GM19043 (cell line): Measurements from ENCODE around the gene SEMA5A.

Experiments
- ATAC-seq: cut with Tn5 transposase; IDR thresholded peaks from one replicate; pipeline ENCODE4 v1.9.1; 2021; ENCODE audit warnings: low read depth; ENCODE audit not compliant: unreplicated experiment

The SEMA5A gene

GRCh38 chr5:9479990-9480389 is 65.9 kb downstream of the SEMA5A start:
- ATAC-seq = no peak

DNA sequence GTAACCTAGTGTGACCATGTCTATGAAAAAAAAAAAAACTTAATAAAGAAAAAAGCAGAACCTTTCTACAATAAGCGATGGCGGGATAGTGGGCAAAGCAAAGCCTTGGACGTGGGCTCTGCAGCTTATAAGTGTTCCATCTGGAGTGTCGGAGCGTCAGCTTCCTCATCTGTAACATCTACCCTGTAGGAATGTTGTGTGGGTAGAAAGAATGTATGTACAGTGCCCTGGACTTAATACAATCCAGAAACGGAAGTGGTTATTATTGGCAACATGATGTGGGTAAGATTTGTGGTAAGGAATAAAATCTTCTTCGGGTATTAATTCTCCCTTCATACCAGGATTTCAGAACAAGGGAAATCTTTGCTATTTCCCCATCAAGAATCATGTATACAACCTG is 66.5 kb downstream of the SEMA5A start:
- ATAC-seq = no peak

DNA sequence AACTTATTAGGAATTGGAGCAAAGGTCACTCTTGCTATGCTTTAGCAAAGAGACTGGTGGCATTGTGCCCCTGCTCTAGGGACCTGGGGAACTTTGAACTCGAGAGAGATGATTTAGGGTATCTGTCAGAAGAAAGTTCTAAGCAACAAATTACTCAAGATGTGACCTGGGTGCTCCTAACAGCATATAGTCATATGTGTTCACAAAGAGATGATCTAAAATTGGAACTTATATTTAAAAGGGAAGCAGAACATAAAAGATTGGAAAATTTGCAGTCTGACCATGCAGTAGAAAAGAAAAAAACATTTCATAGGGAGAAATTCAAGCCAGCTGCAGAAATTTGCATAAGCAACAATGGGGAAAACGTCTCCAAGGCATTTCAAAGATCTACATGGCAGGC is 68.3 kb downstream of the SEMA5A start:
- ATAC-seq = no peak

GRCh38 chr5:9474219-9475002 is 71.5 kb downstream of the SEMA5A start:
- no peak for ATAC-seq

DNA sequence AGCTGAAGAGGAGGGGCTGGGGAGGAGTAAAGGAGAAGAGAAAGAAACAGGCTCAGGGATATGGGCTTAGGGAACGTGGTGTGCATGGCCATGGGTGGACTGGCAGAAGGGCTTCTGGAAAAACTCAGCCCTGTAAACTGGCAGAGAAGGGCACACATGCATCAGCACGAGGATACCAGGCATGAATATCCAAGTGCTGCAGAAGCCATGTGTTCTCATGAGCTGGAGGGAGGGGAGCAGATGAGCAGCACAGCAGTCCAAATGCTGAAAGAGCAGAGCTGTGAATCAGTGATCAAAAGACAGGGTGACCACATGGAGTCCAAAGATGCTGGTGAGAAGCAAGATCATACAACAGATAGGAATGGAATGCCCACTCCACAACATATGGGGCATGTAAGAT is 72.3 kb downstream of the SEMA5A start:
- ATAC-seq = no peak

- ATAC-seq = no peak
Measured at GRCh38 chr5:9470410-9470809, 75.5 kb downstream of the SEMA5A start.

DNA sequence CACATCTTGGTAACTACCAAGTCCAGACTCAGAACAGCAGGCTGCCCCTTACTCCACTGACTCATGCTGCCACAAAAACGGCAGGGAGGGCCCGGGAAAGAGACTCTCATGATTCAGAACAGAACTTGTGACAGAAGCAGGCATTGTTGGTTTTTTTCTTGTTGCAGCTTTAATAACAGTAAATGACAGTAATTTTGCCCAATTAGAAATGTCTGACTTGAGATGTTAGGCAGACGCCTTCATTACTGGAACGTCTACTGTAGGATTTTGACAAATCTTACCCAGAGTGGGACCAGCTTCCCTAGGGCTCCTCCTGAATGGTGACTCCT is 77.9 kb downstream of the SEMA5A start:
- no peak for ATAC-seq

DNA sequence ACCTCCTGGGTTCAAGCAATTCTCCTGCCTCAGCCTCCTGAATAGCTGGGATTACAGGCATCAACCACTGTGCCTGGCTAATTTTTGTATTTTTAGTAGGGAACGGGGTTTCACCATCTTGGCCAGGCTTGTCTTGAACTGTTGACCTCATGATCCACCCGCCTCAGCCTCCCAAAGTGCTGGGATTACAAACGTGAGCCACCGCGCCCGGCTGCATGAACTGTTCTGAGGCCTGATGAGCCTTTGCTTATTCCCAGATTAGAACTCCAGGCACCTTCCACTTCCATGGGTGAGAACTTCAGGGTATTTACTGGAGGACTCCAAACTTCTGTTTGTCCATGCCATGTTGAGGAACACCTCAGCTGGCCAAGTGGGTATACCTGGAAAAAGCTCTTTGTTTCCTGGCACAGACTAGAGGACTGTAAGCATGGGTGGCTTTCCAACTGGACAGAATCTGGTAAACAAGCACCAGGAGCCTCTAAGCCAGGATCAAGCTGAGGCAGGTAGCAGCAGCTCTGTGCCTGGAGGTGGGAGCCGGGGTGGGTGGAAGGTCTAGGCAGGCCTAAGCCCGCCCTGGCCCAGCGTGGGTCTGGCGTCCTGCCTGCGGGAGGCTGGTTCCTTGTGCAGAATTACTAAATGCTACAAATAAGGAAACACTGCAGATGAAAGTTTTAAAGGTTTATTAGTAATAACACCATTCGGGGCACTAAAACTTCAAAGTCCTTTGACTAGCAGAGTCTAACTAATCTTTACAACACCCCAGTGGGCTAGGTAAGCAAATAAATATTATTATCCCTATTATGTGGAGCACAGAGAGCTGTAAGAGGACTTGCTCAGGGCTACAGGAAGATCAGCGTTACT is 78.4 kb downstream of the SEMA5A start:
- ATAC-seq = no peak

GRCh38 chr5:9466697-9467096 is 79.2 kb downstream of the SEMA5A start:
- ATAC-seq = no peak

GRCh38 chr5:9464478-9464877 is 81.4 kb downstream of the SEMA5A start:
- no peak for ATAC-seq

DNA sequence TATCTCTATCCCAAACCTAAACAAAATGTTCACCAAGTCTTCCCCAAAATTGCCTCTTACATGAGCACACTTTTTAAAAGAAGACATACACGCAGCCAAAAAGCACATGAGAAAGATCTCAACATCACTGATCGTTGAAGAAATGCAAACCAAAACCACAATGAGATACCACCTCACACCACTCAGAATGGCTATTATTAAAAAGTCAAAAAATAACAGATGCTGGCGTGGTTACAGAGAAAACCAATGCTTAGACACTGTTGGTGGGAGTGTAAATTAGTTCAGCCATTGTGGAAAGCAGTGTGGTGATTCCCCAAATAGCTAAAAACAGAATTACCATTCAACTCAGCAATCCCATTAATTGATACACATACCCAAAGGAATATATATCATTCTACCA is 83.8 kb downstream of the SEMA5A start:
- ATAC-seq = no peak

DNA sequence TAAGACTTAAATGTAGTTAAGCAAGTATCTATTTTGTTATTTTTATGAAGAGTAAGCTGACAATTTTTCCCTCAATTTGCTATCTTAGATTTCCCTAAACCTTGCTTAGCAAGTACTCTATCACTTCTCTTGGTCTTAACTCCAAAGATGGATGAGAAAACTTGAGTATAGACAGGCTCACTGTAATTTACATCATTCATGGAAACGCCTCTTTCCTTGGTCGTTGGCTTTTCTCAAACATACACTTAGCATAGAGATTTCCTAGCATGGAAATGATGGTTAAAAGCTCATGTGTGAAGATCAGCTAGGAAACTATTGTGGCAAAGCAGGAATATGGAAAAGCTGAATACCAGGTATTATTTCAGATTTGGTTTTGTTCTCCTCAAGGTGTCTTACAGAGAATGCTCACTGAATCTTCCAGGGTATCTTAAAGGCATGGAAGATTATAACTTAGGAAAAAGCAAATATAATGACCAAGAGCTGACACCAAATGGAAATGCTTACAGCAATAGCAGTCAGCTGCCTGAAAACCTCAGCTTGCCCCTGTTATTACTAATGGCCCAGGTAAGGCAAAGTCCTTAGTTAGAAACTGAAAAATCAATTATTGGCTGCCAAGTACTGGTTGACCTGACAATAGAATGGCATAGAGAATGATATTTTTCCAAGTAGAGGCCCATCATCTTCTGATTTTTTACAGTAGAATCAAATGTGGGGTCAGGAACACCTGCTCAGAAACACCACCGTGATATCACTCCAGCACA is 84.8 kb downstream of the SEMA5A start:
- ATAC-seq = no peak

- no peak for ATAC-seq
Measured at GRCh38 chr5:9456435-9457042, 89.3 kb downstream of the SEMA5A start.

- ATAC-seq = no peak
Measured at GRCh38 chr5:9455826-9456434, 89.9 kb downstream of the SEMA5A start.

GRCh38 chr5:9454491-9454890 is 91.4 kb downstream of the SEMA5A start:
- ATAC-seq = no peak

DNA sequence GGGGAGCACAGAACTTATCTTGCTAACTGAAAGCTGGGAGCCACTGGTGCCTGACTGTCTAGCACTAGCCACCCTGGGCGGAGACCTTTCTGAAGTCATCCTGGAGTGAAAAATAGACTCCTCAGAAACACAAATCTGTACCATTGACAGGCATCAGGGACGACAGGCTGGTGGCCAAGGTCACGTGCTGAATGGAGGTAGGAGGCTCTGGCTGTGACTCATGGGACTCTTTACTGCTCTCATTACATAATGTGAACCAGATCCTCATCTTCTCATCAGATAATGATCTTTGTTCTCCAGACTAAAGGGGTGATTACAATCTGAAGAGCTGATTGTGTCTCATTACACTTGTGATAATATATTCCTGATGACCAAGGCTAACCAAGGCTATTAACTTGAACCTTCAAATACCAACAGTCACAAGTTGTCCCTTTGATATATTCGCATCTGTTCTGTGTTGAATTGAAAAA is 91.8 kb downstream of the SEMA5A start:
- no peak for ATAC-seq

DNA sequence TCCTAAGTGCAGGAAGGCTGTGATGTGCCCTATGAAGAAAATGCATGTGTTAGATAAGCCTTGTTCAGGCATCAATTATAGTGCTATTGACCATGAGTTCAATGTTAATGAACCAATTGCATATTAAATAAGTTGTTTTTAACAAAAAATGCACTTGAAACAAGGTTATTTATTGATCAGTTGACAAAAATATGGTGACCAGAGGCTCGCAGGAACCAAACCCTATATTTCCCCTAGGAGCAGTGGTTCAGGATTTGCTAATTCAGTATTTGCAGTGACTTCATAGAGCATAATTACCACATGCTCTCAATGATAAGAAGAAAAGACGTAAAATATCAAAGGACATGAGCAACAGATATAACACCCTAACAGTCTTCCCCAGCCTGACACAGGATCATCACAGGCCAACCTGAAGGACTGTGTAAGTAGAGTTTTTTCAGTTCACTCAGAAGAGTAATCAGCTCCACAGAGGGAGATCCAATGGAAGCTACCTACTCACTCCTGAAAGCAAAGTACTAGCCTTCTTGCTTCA is 92.3 kb downstream of the SEMA5A start:
- ATAC-seq = no peak

DNA sequence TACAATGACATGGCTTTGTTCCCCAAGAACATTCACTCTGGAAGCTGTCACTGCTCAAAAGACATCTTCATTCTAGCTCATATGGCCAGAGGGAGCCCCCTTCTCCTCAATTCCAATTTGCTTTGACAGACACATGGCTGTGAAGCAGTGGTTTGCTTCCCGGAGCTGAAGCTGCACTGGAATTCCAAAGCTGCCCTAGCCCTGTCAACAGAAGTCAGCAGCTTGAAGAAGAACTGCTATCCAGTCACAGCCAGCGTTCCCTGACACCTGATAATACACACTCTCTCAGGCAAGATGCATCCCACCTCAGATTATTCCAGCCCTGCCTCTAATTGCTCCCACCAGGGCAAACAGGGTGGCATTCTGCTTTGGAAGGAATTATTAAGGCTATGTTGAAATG is 93.7 kb downstream of the SEMA5A start:
- ATAC-seq = no peak

DNA sequence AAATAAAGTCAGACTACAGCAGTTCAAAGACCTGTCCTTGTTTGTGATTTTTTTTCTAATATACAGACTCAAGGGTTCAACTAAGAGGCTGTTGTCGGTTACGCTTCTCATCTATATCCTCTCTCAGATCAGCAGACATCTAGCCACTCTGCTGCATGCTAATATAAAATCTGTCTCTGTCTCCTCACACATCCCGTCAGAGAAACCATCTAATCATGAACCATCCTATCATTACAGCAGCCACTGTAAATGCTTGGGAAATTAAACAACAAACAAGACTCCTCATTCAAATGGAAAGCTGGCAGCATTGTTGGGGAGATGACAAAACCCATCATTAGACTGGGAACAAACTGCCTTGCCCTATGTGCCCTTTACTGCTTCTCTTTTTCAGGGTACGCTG is 94.8 kb downstream of the SEMA5A start:
- ATAC-seq = no peak

GRCh38 chr5:9447691-9448090 is 98.2 kb downstream of the SEMA5A start:
- ATAC-seq = no peak
